ENCODE data around the gene JTB. TPM values are rescaled to one million over a fixed set of nuclear protein-coding genes. Genes with fewer than 3 reads are reported as not detected.

The JTB gene
- total RNA-seq, 1 experiment from 2014 or later, result 134 TPM

GRCh38 chr1:153940756-153941155 lies 36.7 kb downstream of the JTB start:
- peaks cover 7% of the 10 kb centered on the region; the same call in 1 of the 2 replicates for H3K4me1 ChIP-seq (ENCODE audit: control insufficient read depth, insufficient read depth, low read length)
- H3K4me3 ChIP-seq (ENCODE audit: low read depth in 2 of 2, low read length in 2 of 2), result no peak overlapping the region
- DNase-seq (ENCODE audit: low read depth, low spot score), result no peak
- no TSS peak for BruUV-seq (replicated peaks)
- in situ Hi-C loops (cut with HindIII; ENCODE audit: low pct_unique_long_range_greater_than_20kb, low sequenced_read_pairs), result no loop called here
- no peaks in the 10 kb centered on the region for H3K9me3 ChIP-seq (ENCODE audit: control insufficient read depth, insufficient read depth, low read depth, low read length)
- no peak overlapping the region for H3K27ac ChIP-seq (ENCODE audit: low read length)
- no peaks in the 10 kb centered on the region for H3K27me3 ChIP-seq (ENCODE audit: control insufficient read depth, insufficient read depth, low read length)
- ChIA-PET POLR2A (interaction anchor here (0.5 kb wide), 1 partner anchor 628 kb away, joined by 4 read pairs; no protein-coding TSS in a partner anchor), CTCF (interaction anchor here (0.6 kb wide), 1 partner anchor 117 kb away, joined by 3 read pairs; no protein-coding TSS in a partner anchor)
- intact Hi-C loops (cut with micrococcal nuclease; ENCODE audit: unreplicated experiment), result no loop called here
- TF ChIP-seq CTCF (IDR thresholded peaks at IDR 0.05) (no peak), SIN3A (IDR thresholded peaks at IDR 0.05; ENCODE audit: borderline replicate concordance, insufficient read depth, low read depth, low read length) (no peak), TCF7L2 (IDR thresholded peaks at IDR 0.05; ENCODE audit: low read depth, low read length) (no peak), POLR2AphosphoS5 (IDR thresholded peaks at IDR 0.05; ENCODE audit: low read depth, low read length) (no peak), REST (IDR thresholded peaks at IDR 0.05; ENCODE audit: insufficient read depth in 1 of 2, low read depth in 2 of 2, low read length in 1 of 2) (no peak)
- ATAC-seq, result no peak
- 0 out of 2 replicates have a peak, but pooled peaks cover 5% of the 10 kb centered on the region for H3K36me3 ChIP-seq (ENCODE audit: control insufficient read depth, insufficient read depth, low read length)

GRCh38 chr1:153939476-153939875 lies 38.0 kb downstream of the JTB start:
- intact Hi-C loops (cut with micrococcal nuclease; ENCODE audit: unreplicated experiment) (no loop called here), in situ Hi-C loops (cut with HindIII; ENCODE audit: low pct_unique_long_range_greater_than_20kb, low sequenced_read_pairs) (no loop called here)
- TF ChIP-seq SIN3A (IDR thresholded peaks at IDR 0.05; ENCODE audit: borderline replicate concordance, insufficient read depth, low read depth, low read length) (no peak), POLR2AphosphoS5 (IDR thresholded peaks at IDR 0.05; ENCODE audit: low read depth, low read length) (no peak), CTCF (IDR thresholded peaks at IDR 0.05) (no peak), TCF7L2 (IDR thresholded peaks at IDR 0.05; ENCODE audit: low read depth, low read length) (no peak), REST (IDR thresholded peaks at IDR 0.05; ENCODE audit: insufficient read depth in 1 of 2, low read depth in 2 of 2, low read length in 1 of 2) (no peak)
- H3K4me3 ChIP-seq (ENCODE audit: low read depth in 2 of 2, low read length in 2 of 2), result no peak overlapping the region
- ATAC-seq (no peak), DNase-seq (ENCODE audit: low read depth, low spot score) (no peak)
- CTCF ChIA-PET, result no interaction called here
- no peaks in the 10 kb centered on the region for H3K4me1 ChIP-seq (ENCODE audit: control insufficient read depth, insufficient read depth, low read length)
- BruUV-seq (replicated peaks), result no TSS peak
- H3K27ac ChIP-seq (ENCODE audit: low read length), result no peak overlapping the region
- H3K9me3 ChIP-seq (ENCODE audit: control insufficient read depth, insufficient read depth, low read depth, low read length), result no peaks in the 10 kb centered on the region
- POLR2A ChIA-PET, result interaction anchor here (0.8 kb wide), 1 partner anchor 16 kb away, joined by 3 read pairs; no protein-coding TSS in a partner anchor
- H3K36me3 ChIP-seq (ENCODE audit: control insufficient read depth, insufficient read depth, low read length), result 0 out of 2 replicates have a peak, but pooled peaks cover 6% of the 10 kb centered on the region
- no peaks in the 10 kb centered on the region for H3K27me3 ChIP-seq (ENCODE audit: control insufficient read depth, insufficient read depth, low read length)
